NCI-H1930 (cell line): ENCODE data around the gene ISCU.
"Not testable (repeated sequence)": the region's sequence is repeated elsewhere in the genome, so short reads cannot be mapped to it uniquely, and the experiment has no call there.

Experiments used
- DNase-seq, 2 experiments: peaks; one replicate each; lab custom pipeline; 2025; lab: John Stamatoyannopoulos, UW

Gene ISCU

GRCh38 chr12:108543652-108544051, 18.7 kb upstream of the ISCU start:
- DNase-seq: no peak

- DNase-seq: no peak
Measured at GRCh38 chr12:108547686-108548085, 14.7 kb upstream of the ISCU start.

- DNase-seq: no peak
Measured at GRCh38 chr12:108548954-108549521, 13.4 kb upstream of the ISCU start.

- no peak for DNase-seq
Measured at GRCh38 chr12:108551535-108551934, 10.9 kb upstream of the ISCU start.

GRCh38 chr12:108553799-108554198, 8.6 kb upstream of the ISCU start:
- no peak for DNase-seq

GRCh38 chr12:108555383-108555782, 7.0 kb upstream of the ISCU start:
- not testable (repeated sequence) for DNase-seq

- no peak for DNase-seq
Measured at GRCh38 chr12:108559007-108559655, 3.3 kb upstream of the ISCU start.

GRCh38 chr12:108559748-108560147, 2.6 kb upstream of the ISCU start:
- DNase-seq: no peak

- DNase-seq: no peak
Measured at GRCh38 chr12:108560321-108560721, 2.1 kb upstream of the ISCU start.

GRCh38 chr12:108560752-108561719, 1.4 kb upstream of the ISCU start, which contains the start of gene SART3:
Gene SART3, minus strand, starts transcription at chr12:108561173. Its CDS starts 19 bp downstream, at chr12:108561154.
- peak; percentile 70 to 85 for DNase-seq

GRCh38 chr12:108561852-108562347, 496 bp upstream of the ISCU start:
- no peak for DNase-seq

- peak; percentile 48 to 71 for DNase-seq
Measured at GRCh38 chr12:108563136-108563803, 874 bp downstream of the ISCU start.

GRCh38 chr12:108563804-108564151, 1.4 kb downstream of the ISCU start:
- DNase-seq: no peak

- DNase-seq: no peak
Measured at GRCh38 chr12:108564724-108565123, 2.3 kb downstream of the ISCU start.

GRCh38 chr12:108565146-108565545, 2.8 kb downstream of the ISCU start:
- DNase-seq: no peak

GRCh38 chr12:108565976-108566375, 3.6 kb downstream of the ISCU start:
- DNase-seq: no peak

GRCh38 chr12:108566452-108566851, 4.1 kb downstream of the ISCU start:
- no peak for DNase-seq

- DNase-seq: no peak
Measured at GRCh38 chr12:108567406-108568337, 5.3 kb downstream of the ISCU start.

GRCh38 chr12:108568338-108569154, 6.2 kb downstream of the ISCU start:
- no peak for DNase-seq
